HFFc6 (cell line): ENCODE measurements around the gene PTRH2. TPM values are rescaled to one million over a fixed set of nuclear protein-coding genes. Genes with fewer than 3 reads are reported as not detected.

ENCODE experiments used
- DNase-seq: peaks from one replicate; pipeline ENCODE4 v3.0.0-alpha.2; 2018
- H3K27ac Mint-ChIP-seq: 2 replicates; pipeline ENCODE4 v1.8.0; 2020; ENCODE audit warnings: mild to moderate bottlenecking, mixed read lengths
- H3K27me3 Mint-ChIP-seq: 2 replicates; pipeline ENCODE4 v1.8.0; 2021; ENCODE audit warnings: mild to moderate bottlenecking, moderate library complexity, mixed read lengths; ENCODE audit not compliant: insufficient read depth
- H3K36me3 Mint-ChIP-seq: 2 replicates; pipeline ENCODE4 v1.8.0; 2021; ENCODE audit warnings: low read depth, mixed read lengths
- H3K4me1 Mint-ChIP-seq: 2 replicates; pipeline ENCODE4 v1.8.0; 2020; ENCODE audit warnings: low read depth, mixed read lengths
- H3K4me3 Mint-ChIP-seq: 2 replicates; pipeline ENCODE4 v1.8.0; 2020; ENCODE audit warnings: mild to moderate bottlenecking, moderate library complexity, mixed read lengths
- H3K9me3 Mint-ChIP-seq: 2 replicates; pipeline ENCODE4 v1.8.0; 2020; ENCODE audit warnings: mild to moderate bottlenecking, mixed read lengths
- CTCF ChIP-seq: fragments of 200-600 bp; sonication (generic); IDR thresholded peaks from 2 replicates; pipeline ENCODE4 v1.5.0; 2021; ENCODE audit warnings: antibody characterized with exemption, mild to moderate bottlenecking
- total RNA-seq, 6 experiments: library from RNA; stranded (reverse); fragmentation: NEBNext Ultra II Directional; extraction: Animal tissue kit (Norgen Biotek cat#: 25700); gene quantifications; 2 replicates in 1 of 6; 3 replicates in 5 of 6; pipeline ENCODE4 v1.2.3, GENCODE V29; 2021

The PTRH2 gene
- total RNA-seq, 6 experiments from 2014 or later = 20.7 to 31.8 (median 23.0) TPM

DNA sequence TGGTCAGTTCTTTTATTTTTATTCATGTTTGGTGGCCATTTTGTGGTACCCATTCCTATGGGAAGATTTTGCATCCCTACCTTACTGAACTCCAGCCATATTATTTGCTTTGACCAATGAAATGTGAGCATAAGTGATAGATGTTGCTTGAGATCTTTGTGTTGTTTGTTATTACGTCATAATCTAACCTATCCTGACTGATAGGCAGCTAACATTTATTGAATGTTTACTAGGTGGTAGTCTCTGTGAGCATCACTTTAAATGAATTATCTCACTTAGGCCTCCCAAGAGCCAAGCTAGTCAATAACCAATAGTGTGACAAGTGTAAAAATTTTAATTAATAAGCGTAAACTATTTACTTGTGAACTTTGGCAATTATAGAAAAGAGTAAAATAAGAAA is 37.8 kb upstream of the PTRH2 start:
- no peak for TF ChIP-seq CTCF
- no peak overlapping the region for H3K4me3 Mint-ChIP-seq
- no peaks in the 10 kb centered on the region for H3K4me1 Mint-ChIP-seq
- H3K27ac Mint-ChIP-seq = no peak overlapping the region
- H3K9me3 Mint-ChIP-seq = no peaks in the 10 kb centered on the region
- DNase-seq = no peak
- H3K36me3 Mint-ChIP-seq = peaks cover 20% of the 10 kb centered on the region
- no peaks in the 10 kb centered on the region for H3K27me3 Mint-ChIP-seq

- Mint-ChIP-seq H3K36me3 (peaks cover 20% of the 10 kb centered on the region), H3K4me3 (no peak overlapping the region), H3K9me3 (no peaks in the 10 kb centered on the region), H3K4me1 (no peaks in the 10 kb centered on the region), H3K27me3 (no peaks in the 10 kb centered on the region), H3K27ac (no peak overlapping the region)
- no peak for TF ChIP-seq CTCF
- DNase-seq = no peak
Observed at GRCh38 chr17:59743842-59744241, 36.6 kb upstream of the PTRH2 start.

- no peaks in the 10 kb centered on the region for H3K9me3 Mint-ChIP-seq
- DNase-seq = no peak
- no peaks in the 10 kb centered on the region for H3K27me3 Mint-ChIP-seq
- no peak overlapping the region for H3K27ac Mint-ChIP-seq
- H3K4me1 Mint-ChIP-seq = no peaks in the 10 kb centered on the region
- no peak for TF ChIP-seq CTCF
- H3K36me3 Mint-ChIP-seq = peaks cover 6% of the 10 kb centered on the region
- no peak overlapping the region for H3K4me3 Mint-ChIP-seq
Observed at GRCh38 chr17:59737324-59737723, 30.1 kb upstream of the PTRH2 start.

DNA sequence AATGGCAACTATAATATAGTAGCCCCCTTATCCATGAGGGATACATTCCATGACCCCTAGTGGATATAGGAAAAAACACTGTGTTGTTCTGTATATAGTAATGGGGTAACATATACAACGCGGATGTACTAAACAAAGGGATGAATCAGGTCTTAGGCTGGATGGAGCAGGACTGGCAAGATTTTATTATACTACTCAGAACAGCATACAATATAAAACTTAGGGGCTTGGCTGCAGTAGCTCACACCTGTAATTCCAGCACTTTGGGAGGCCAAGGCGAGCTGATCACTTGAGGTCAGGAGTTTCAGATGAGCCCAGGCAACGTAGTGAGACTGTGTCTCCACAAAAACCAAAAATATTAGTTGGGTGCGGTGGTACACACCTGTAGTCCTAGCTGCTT is 27.0 kb upstream of the PTRH2 start:
- no peak for TF ChIP-seq CTCF
- no peak for DNase-seq
- H3K4me1 Mint-ChIP-seq = peaks cover 11% of the 10 kb centered on the region

GRCh38 chr17:59733697-59734096 is 26.5 kb upstream of the PTRH2 start:
- Mint-ChIP-seq H3K27me3 (no peaks in the 10 kb centered on the region), H3K9me3 (no peaks in the 10 kb centered on the region), H3K27ac (no peak overlapping the region), H3K36me3 (no peaks in the 10 kb centered on the region), H3K4me3 (no peak overlapping the region), H3K4me1 (peaks cover 16% of the 10 kb centered on the region)
- no peak for DNase-seq
- TF ChIP-seq CTCF = no peak

More for the DNA sequence above, 27.0 kb upstream of the PTRH2 start:
- H3K9me3 Mint-ChIP-seq = no peaks in the 10 kb centered on the region
- H3K4me3 Mint-ChIP-seq = no peak overlapping the region
- H3K27ac Mint-ChIP-seq = no peak overlapping the region
- H3K36me3 Mint-ChIP-seq = no peaks in the 10 kb centered on the region
- H3K27me3 Mint-ChIP-seq = no peaks in the 10 kb centered on the region

DNA sequence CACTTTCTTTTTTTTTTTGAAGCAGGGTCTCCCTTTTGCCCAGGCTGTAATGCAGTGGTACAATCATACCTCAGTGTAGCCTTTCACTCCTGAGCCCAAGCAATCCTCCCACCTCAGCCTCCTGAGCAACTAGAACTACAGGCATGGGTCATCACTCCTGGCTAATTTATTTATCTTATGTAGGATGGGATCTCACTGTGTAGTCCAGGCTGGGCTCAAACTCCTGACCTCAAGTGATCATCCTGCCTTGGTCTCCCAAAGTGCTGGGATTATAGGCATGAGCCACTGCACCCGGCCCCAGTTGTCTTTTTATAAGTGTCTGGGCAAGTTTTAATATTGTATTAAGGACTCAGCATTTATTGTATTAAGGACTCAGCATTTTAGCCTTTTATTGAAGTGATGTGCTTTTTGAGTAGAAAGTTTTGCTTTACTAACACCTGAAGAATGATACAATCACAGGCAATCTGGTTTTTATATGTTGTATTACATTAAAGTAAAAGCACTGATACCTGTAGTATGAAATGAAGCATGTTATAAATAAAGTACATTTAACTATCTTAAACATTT is 23.1 kb upstream of the PTRH2 start:
- Mint-ChIP-seq H3K4me1 (peaks cover 31% of the 10 kb centered on the region), H3K4me3 (no peak overlapping the region), H3K27me3 (no peaks in the 10 kb centered on the region), H3K9me3 (no peaks in the 10 kb centered on the region), H3K36me3 (no peaks in the 10 kb centered on the region), H3K27ac (no peak overlapping the region; the same call in 1 of the 2 replicates)
- TF ChIP-seq CTCF = no peak
- DNase-seq = no peak
